ENCODE data around the gene MAD2L1BP.

- TF ChIP-seq, protein P1, sequence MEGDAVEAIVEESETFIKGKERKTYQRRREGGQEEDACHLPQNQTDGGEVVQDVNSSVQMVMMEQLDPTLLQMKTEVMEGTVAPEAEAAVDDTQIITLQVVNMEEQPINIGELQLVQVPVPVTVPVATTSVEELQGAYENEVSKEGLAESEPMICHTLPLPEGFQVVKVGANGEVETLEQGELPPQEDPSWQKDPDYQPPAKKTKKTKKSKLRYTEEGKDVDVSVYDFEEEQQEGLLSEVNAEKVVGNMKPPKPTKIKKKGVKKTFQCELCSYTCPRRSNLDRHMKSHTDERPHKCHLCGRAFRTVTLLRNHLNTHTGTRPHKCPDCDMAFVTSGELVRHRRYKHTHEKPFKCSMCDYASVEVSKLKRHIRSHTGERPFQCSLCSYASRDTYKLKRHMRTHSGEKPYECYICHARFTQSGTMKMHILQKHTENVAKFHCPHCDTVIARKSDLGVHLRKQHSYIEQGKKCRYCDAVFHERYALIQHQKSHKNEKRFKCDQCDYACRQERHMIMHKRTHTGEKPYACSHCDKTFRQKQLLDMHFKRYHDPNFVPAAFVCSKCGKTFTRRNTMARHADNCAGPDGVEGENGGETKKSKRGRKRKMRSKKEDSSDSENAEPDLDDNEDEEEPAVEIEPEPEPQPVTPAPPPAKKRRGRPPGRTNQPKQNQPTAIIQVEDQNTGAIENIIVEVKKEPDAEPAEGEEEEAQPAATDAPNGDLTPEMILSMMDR (IDR thresholded peaks at IDR 0.05) = no peak
- TF ChIP-seq YY1 (IDR thresholded peaks at IDR 0.05; ENCODE audit: low read depth) = no peak
- no peak for TF ChIP-seq EP300 (IDR thresholded peaks at IDR 0.05; ENCODE audit: borderline replicate concordance in 1 of 2, low read depth in 1 of 2, low read length in 1 of 2)
- TF ChIP-seq POLR2AphosphoS5 (IDR thresholded peaks at IDR 0.05; ENCODE audit: low read depth, low read length) = no peak
- TF ChIP-seq, protein P2, sequence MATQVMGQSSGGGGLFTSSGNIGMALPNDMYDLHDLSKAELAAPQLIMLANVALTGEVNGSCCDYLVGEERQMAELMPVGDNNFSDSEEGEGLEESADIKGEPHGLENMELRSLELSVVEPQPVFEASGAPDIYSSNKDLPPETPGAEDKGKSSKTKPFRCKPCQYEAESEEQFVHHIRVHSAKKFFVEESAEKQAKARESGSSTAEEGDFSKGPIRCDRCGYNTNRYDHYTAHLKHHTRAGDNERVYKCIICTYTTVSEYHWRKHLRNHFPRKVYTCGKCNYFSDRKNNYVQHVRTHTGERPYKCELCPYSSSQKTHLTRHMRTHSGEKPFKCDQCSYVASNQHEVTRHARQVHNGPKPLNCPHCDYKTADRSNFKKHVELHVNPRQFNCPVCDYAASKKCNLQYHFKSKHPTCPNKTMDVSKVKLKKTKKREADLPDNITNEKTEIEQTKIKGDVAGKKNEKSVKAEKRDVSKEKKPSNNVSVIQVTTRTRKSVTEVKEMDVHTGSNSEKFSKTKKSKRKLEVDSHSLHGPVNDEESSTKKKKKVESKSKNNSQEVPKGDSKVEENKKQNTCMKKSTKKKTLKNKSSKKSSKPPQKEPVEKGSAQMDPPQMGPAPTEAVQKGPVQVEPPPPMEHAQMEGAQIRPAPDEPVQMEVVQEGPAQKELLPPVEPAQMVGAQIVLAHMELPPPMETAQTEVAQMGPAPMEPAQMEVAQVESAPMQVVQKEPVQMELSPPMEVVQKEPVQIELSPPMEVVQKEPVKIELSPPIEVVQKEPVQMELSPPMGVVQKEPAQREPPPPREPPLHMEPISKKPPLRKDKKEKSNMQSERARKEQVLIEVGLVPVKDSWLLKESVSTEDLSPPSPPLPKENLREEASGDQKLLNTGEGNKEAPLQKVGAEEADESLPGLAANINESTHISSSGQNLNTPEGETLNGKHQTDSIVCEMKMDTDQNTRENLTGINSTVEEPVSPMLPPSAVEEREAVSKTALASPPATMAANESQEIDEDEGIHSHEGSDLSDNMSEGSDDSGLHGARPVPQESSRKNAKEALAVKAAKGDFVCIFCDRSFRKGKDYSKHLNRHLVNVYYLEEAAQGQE (IDR thresholded peaks at IDR 0.05; ENCODE audit: low read depth, low read length) = no peak
- TF ChIP-seq RFX5 (IDR thresholded peaks at IDR 0.05; ENCODE audit: low read length) = no peak
Observed at GRCh38 chr6:43606019-43606418, 29.6 kb upstream of the MAD2L1BP start.

All from SK-N-SH (cell line).